Measurements from ENCODE around the gene GRAP. TPM values are rescaled to one million over a fixed set of nuclear protein-coding genes. Genes with fewer than 3 reads are reported as not detected.
A peak's percentile ranks its signal among the peaks of the same experiment; 100 is the strongest.

The GRAP gene
- total and polyA plus RNA-seq, 9 of the 15 experiments (the other 6 are each of a cell fraction or from before 2014, with no cell fraction given) = 0.07 to 0.41 (median 0.19) TPM; not detected in 5

- TF ChIP-seq, protein P1, sequence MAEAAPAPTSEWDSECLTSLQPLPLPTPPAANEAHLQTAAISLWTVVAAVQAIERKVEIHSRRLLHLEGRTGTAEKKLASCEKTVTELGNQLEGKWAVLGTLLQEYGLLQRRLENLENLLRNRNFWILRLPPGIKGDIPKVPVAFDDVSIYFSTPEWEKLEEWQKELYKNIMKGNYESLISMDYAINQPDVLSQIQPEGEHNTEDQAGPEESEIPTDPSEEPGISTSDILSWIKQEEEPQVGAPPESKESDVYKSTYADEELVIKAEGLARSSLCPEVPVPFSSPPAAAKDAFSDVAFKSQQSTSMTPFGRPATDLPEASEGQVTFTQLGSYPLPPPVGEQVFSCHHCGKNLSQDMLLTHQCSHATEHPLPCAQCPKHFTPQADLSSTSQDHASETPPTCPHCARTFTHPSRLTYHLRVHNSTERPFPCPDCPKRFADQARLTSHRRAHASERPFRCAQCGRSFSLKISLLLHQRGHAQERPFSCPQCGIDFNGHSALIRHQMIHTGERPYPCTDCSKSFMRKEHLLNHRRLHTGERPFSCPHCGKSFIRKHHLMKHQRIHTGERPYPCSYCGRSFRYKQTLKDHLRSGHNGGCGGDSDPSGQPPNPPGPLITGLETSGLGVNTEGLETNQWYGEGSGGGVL (CRISPR knock-in tag; IDR thresholded peaks at IDR 0.05) = no peak
- TF ChIP-seq ZBTB1 (CRISPR knock-in tag; IDR thresholded peaks at IDR 0.05; ENCODE audit: borderline replicate concordance, low read depth) (no peak), ZNF347 (CRISPR knock-in tag; IDR thresholded peaks at IDR 0.05; ENCODE audit: low read depth) (no peak), MIER1 (IDR thresholded peaks at IDR 0.05; ENCODE audit: low read depth) (no peak), HDGF (IDR thresholded peaks at IDR 0.05) (no peak), BRD9 (IDR thresholded peaks at IDR 0.05; ENCODE audit: low read depth, partially characterized antibody) (no peak), ARID3B (CRISPR knock-in tag; IDR thresholded peaks at IDR 0.05; ENCODE audit: borderline replicate concordance) (no peak), MTF1 (CRISPR knock-in tag; IDR thresholded peaks at IDR 0.05; ENCODE audit: borderline replicate concordance) (no peak), TAF9B (IDR thresholded peaks at IDR 0.05; ENCODE audit: partially characterized antibody) (no peak), ZFPM2 (CRISPR knock-in tag; IDR thresholded peaks at IDR 0.05) (no peak), FOXJ2 (tag; IDR thresholded peaks at IDR 0.05) (no peak), GABPB2 (CRISPR knock-in tag; conservative IDR thresholded peaks at IDR 0.05) (no peak), CREB5 (CRISPR knock-in tag; IDR thresholded peaks at IDR 0.05) (no peak), ZBTB17 (CRISPR knock-in tag; IDR thresholded peaks at IDR 0.05) (no peak), HES1 (IDR thresholded peaks at IDR 0.05; ENCODE audit: low read depth) (no peak), ZNF589 (CRISPR knock-in tag; IDR thresholded peaks at IDR 0.05; ENCODE audit: low read depth) (no peak), GABPA (tag; conservative IDR thresholded peaks at IDR 0.05; ENCODE audit: low read depth) (peak; percentile 79), KDM4B (IDR thresholded peaks at IDR 0.05; ENCODE audit: borderline replicate concordance in 2 of 2, low read depth in 1 of 2) (no peak), PPARD (CRISPR knock-in tag; IDR thresholded peaks at IDR 0.05) (no peak), ELF4 (CRISPR knock-in tag; IDR thresholded peaks at IDR 0.05) (no peak), MAFG (tag; conservative IDR thresholded peaks at IDR 0.05) (no peak)
- TF ChIP-seq, protein P2, sequence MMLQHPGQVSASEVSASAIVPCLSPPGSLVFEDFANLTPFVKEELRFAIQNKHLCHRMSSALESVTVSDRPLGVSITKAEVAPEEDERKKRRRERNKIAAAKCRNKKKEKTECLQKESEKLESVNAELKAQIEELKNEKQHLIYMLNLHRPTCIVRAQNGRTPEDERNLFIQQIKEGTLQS (IDR thresholded peaks at IDR 0.05) = peak; percentile 72
- TF ChIP-seq, protein P2 (CRISPR knock-in tag; conservative IDR thresholded peaks at IDR 0.05) = no peak
These were observed 42.2 kb downstream of the GRAP start, which contains the start of gene FAM83G (continued) for GRCh38 chr17:19004421-19005136.

Data from K562 (cell line).